CD4-positive, alpha-beta memory T cell (primary cell): ENCODE results near the gene MSI2. TPM values are rescaled to one million over a fixed set of nuclear protein-coding genes. Genes with fewer than 3 reads are reported as not detected.

Source experiments
- CTCF ChIA-PET: fragments of 350-600 bp; sonication (Branson Sonifier 250); formaldehyde crosslinking; loops from one replicate; lab custom pipeline; 2021; ENCODE audit warnings: inconsistent platforms; ENCODE audit not compliant: partially characterized antibody; lab: Charles Lee
- POLR2A ChIA-PET: fragments of 350-600 bp; sonication (Branson Sonifier 250); formaldehyde crosslinking; loops from one replicate; lab custom pipeline; 2021; ENCODE audit not compliant: partially characterized antibody; lab: Charles Lee
- DNase-seq, 5 donors: peaks; one replicate each; pipeline versions ENCODE4 v3.0.0 to v3.0.0-alpha.2; 2020 to 2022; ENCODE audit warnings: mixed read lengths in 1 of 5
- H3K27ac ChIP-seq: one replicate; pipeline ENCODE4 v1.7.0; 2013; ENCODE audit warnings: low read depth, low read length
- H3K27me3 ChIP-seq: 2 replicates; pipeline ENCODE4 v1.7.0; 2013; ENCODE audit warnings: mild to moderate bottlenecking, low read length, moderate library complexity; ENCODE audit not compliant: insufficient read depth
- H3K36me3 ChIP-seq: 2 replicates; pipeline ENCODE4 v1.7.0; 2013; ENCODE audit warnings: mild to moderate bottlenecking, low read length, moderate library complexity; ENCODE audit not compliant: insufficient read depth
- H3K4me1 ChIP-seq: 2 replicates; pipeline ENCODE4 v1.7.0; 2013; ENCODE audit warnings: mild to moderate bottlenecking, low read length, moderate library complexity; ENCODE audit not compliant: insufficient read depth
- H3K4me3 ChIP-seq, 2 donors: one replicate each; pipeline ENCODE4 v1.7.0; 2013; ENCODE audit warnings: low read length in 2 of 2, mild to moderate bottlenecking in 1 of 2
- H3K9me3 ChIP-seq, 2 donors: one replicate each; pipeline ENCODE4 v1.7.0; 2013; ENCODE audit warnings: low read length in 2 of 2, control low read depth in 1 of 2; ENCODE audit not compliant: control insufficient read depth in 1 of 2
- H3K27ac Mint-ChIP-seq, 7 donors: one replicate each; pipeline ENCODE4 v1.8.0; 2020 to 2021; ENCODE audit warnings: mixed read lengths in 7 of 7, mild to moderate bottlenecking in 6 of 7, inconsistent platforms in 3 of 7, moderate library complexity in 3 of 7
- H3K27me3 Mint-ChIP-seq, 2 donors: one replicate each; pipeline ENCODE4 v1.8.0; 2020 to 2021; ENCODE audit warnings: mixed read lengths in 2 of 2
- H3K36me3 Mint-ChIP-seq, 2 donors: one replicate each; pipeline ENCODE4 v1.8.0; 2020 to 2021; ENCODE audit warnings: mixed read lengths in 2 of 2, inconsistent platforms in 1 of 2, mild to moderate bottlenecking in 1 of 2
- H3K4me1 Mint-ChIP-seq, 4 donors: one replicate each; pipeline ENCODE4 v1.8.0; 2020 to 2021; ENCODE audit warnings: mixed read lengths in 4 of 4, mild to moderate bottlenecking in 1 of 4
- H3K4me3 Mint-ChIP-seq, 8 donors: one replicate each; pipeline ENCODE4 v1.8.0; 2020 to 2021; ENCODE audit warnings: mixed read lengths in 8 of 8, mild to moderate bottlenecking in 7 of 8, moderate library complexity in 6 of 8, inconsistent platforms in 3 of 8
- H3K9me3 Mint-ChIP-seq, 8 donors: one replicate each; pipeline ENCODE4 v1.8.0; 2020 to 2021; ENCODE audit warnings: mixed read lengths in 8 of 8, mild to moderate bottlenecking in 5 of 8, inconsistent platforms in 3 of 8, moderate library complexity in 1 of 8
- intact Hi-C: fragments of 100-400 bp; cut with micrococcal nuclease; formaldehyde crosslinking; loops from one replicate; pipeline ENCODE4 v1.15.1; 2023
- polyA plus RNA-seq, 2 donors: library from polyadenylated mRNA; unstranded; fragments of 300-500 nt; fragmentation: Illumina TruSeq; gene quantifications; one replicate each; pipeline ENCODE4 v1.2.3, GENCODE V29; 2021
- total RNA-seq, 2 experiments: library from RNA; stranded (reverse); gene quantifications; one replicate each; pipeline ENCODE4 v1.2.3, GENCODE V29; 2021

The MSI2 gene
- total and polyA plus RNA-seq, 4 experiments from 2014 or later, result 2.1 to 110 (median 55.3) TPM

GRCh38 chr17:57253362-57254065, 2.8 kb upstream of the MSI2 start:
- CTCF ChIA-PET, result interaction anchor here (1.1 to 7.4 kb wide), 2 partner anchors 10 to 579 kb away, joined by 3 to 56 read pairs; no protein-coding TSS in a partner anchor
- Histone ChIP-seq H3K4me1 (peaks cover 13% of the 10 kb centered on the region), H3K36me3 (no peaks in the 10 kb centered on the region), H3K9me3 (no peaks in the 10 kb centered on the region), H3K27me3 (no peaks in the 10 kb centered on the region), H3K4me3 (no peak overlapping the region), H3K27ac (no peak overlapping the region)
- no peaks in the 10 kb centered on the region for H3K27me3 Mint-ChIP-seq
- DNase-seq, result no peak
- H3K9me3 Mint-ChIP-seq, result peaks cover 0 to 4% (median 0%) of the 10 kb centered on the region in 8 donors
- intact Hi-C loops, result loop anchor here (10.0 kb wide), 1 partner anchor 1081 kb away; no protein-coding TSS in a partner anchor
- H3K4me1 Mint-ChIP-seq, result peaks cover 16 to 37% (median 20%) of the 10 kb centered on the region in 4 donors
- H3K27ac Mint-ChIP-seq, result peak overlapping the region; percentile 11 to 55 (median 17)
- H3K4me3 Mint-ChIP-seq, result peak overlapping the region in 2 of 8 donors; percentile 1 to 27
- POLR2A ChIA-PET, result interaction anchor here (1.1 kb wide), 1 partner anchor 9 kb away, joined by 3 read pairs; no protein-coding TSS in a partner anchor
- peaks cover 2 to 14% of the 10 kb centered on the region in 2 donors for H3K36me3 Mint-ChIP-seq

GRCh38 chr17:57255182-57255775, 1.0 kb upstream of the MSI2 start:
- ChIA-PET POLR2A (interaction anchor here (2.0 kb wide), 1 partner anchor 12 kb away, joined by 10 read pairs; no protein-coding TSS in a partner anchor), CTCF (interaction anchor here (7.4 kb wide), 1 partner anchor 12 kb away, joined by 56 read pairs; no protein-coding TSS in a partner anchor)

GRCh38 chr17:57256708-57257112, 387 bp downstream of the MSI2 start:
- H3K36me3 ChIP-seq, result no peaks in the 10 kb centered on the region
- Mint-ChIP-seq H3K36me3 (peaks cover 16 to 40% of the 10 kb centered on the region in 2 donors), H3K4me3 (peak overlapping the region; percentile 87 to 97 (median 94)), H3K4me1 (peaks cover 39 to 68% (median 45%) of the 10 kb centered on the region in 4 donors), H3K9me3 (peaks cover 0 to 3% (median 0%) of the 10 kb centered on the region in 8 donors), H3K27me3 (no peaks in the 10 kb centered on the region), H3K27ac (peak overlapping the region; percentile 74 to 94 (median 92))
- intact Hi-C loops, result loop anchor here (1.0 to 10.0 kb wide), 9 partner anchors 13 to 1851 kb away; partner anchors contain the start of genes AKAP1, C17orf67, CCDC182 and DGKE
- peak in 4 of 5 donors; percentile 33 to 79 (median 42) for DNase-seq
- CTCF ChIA-PET, result interaction anchor here (0.7 to 7.4 kb wide), 4 partner anchors 8 to 577 kb away, joined by 3 to 56 read pairs (median 4); no protein-coding TSS in a partner anchor
- peak overlapping the region; percentile 65 for H3K27ac ChIP-seq
- POLR2A ChIA-PET, result interaction anchor here (0.6 to 2.0 kb wide), 9 partner anchors 13 to 901 kb away, joined by 3 to 10 read pairs (median 4); no protein-coding TSS in a partner anchor
- H3K9me3 ChIP-seq, result no peaks in the 10 kb centered on the region
- H3K4me1 ChIP-seq, result peaks cover 43% of the 10 kb centered on the region
- peak overlapping the region; percentile 60 to 62 for H3K4me3 ChIP-seq
- no peaks in the 10 kb centered on the region for H3K27me3 ChIP-seq

More at GRCh38 chr17:57255182-57255775, 1.0 kb upstream of the MSI2 start:
- Histone ChIP-seq H3K9me3 (no peaks in the 10 kb centered on the region), H3K27me3 (no peaks in the 10 kb centered on the region), H3K4me1 (peaks cover 30% of the 10 kb centered on the region), H3K27ac (peak overlapping the region; percentile 77), H3K4me3 (peak overlapping the region; percentile 62 to 72), H3K36me3 (no peaks in the 10 kb centered on the region)
- Mint-ChIP-seq H3K36me3 (peaks cover 12 to 25% of the 10 kb centered on the region in 2 donors), H3K27me3 (no peaks in the 10 kb centered on the region), H3K27ac (peak overlapping the region; percentile 88 to 99 (median 94)), H3K4me1 (peaks cover 28 to 54% (median 35%) of the 10 kb centered on the region in 4 donors), H3K9me3 (peaks cover 0 to 3% (median 0%) of the 10 kb centered on the region in 8 donors), H3K4me3 (peak overlapping the region; percentile 87 to 96 (median 92))
- intact Hi-C loops, result loop anchor here (5.0 to 10.0 kb wide), 6 partner anchors 187 to 1852 kb away; partner anchors contain the start of genes C17orf67, CCDC182, DGKE and TRIM37
- DNase-seq, result peak in 2 of 5 donors; percentile 30 to 38

GRCh38 chr17:57257195-57257894, 1.0 kb downstream of the MSI2 start:
- CTCF ChIA-PET, result interaction anchor here (0.7 to 7.4 kb wide), 5 partner anchors 9 to 576 kb away, joined by 3 to 56 read pairs (median 3); no protein-coding TSS in a partner anchor

GRCh38 chr17:57257895-57258851, 1.9 kb downstream of the MSI2 start:
- Mint-ChIP-seq H3K9me3 (peaks cover 0 to 3% (median 0%) of the 10 kb centered on the region in 8 donors), H3K36me3 (peaks cover 30 to 54% of the 10 kb centered on the region in 2 donors), H3K27ac (peak overlapping the region; percentile 87 to 94 (median 92)), H3K27me3 (no peaks in the 10 kb centered on the region), H3K4me3 (peak overlapping the region; percentile 87 to 97 (median 94)), H3K4me1 (peaks cover 49 to 83% (median 57%) of the 10 kb centered on the region in 4 donors)
- peak overlapping the region; percentile 65 for H3K27ac ChIP-seq
- peak overlapping the region; percentile 60 to 62 for H3K4me3 ChIP-seq
- intact Hi-C loops, result loop anchor here (2.0 to 10.0 kb wide), 7 partner anchors 173 to 1849 kb away; partner anchors contain the start of genes AKAP1, C17orf67, CCDC182 and DGKE
- CTCF ChIA-PET, result interaction anchor here (0.6 to 7.4 kb wide), 5 partner anchors 10 to 414 kb away, joined by 3 to 56 read pairs (median 3); no protein-coding TSS in a partner anchor
- peaks cover 13% of the 10 kb centered on the region for H3K36me3 ChIP-seq
- H3K27me3 ChIP-seq, result no peaks in the 10 kb centered on the region
- POLR2A ChIA-PET, result interaction anchor here (0.7 to 1.6 kb wide), 7 partner anchors 9 to 344 kb away, joined by 3 to 6 read pairs (median 4); partner anchors contain the start of gene TRIM25
- DNase-seq, result no peak
- H3K4me1 ChIP-seq, result peaks cover 43% of the 10 kb centered on the region
- no peaks in the 10 kb centered on the region for H3K9me3 ChIP-seq

More at GRCh38 chr17:57257195-57257894, 1.0 kb downstream of the MSI2 start:
- peaks cover 22 to 46% of the 10 kb centered on the region in 2 donors for H3K36me3 Mint-ChIP-seq
- no peaks in the 10 kb centered on the region for H3K27me3 Mint-ChIP-seq
- Histone ChIP-seq H3K27ac (peak overlapping the region; percentile 65), H3K4me3 (peak overlapping the region; percentile 60 to 62), H3K9me3 (no peaks in the 10 kb centered on the region), H3K27me3 (no peaks in the 10 kb centered on the region), H3K4me1 (peaks cover 43% of the 10 kb centered on the region), H3K36me3 (peaks cover 5% of the 10 kb centered on the region)
- peak overlapping the region; percentile 74 to 94 (median 92) for H3K27ac Mint-ChIP-seq
- intact Hi-C loops, result loop anchor here (2.0 to 10.0 kb wide), 7 partner anchors 173 to 1850 kb away; partner anchors contain the start of genes AKAP1, C17orf67, CCDC182 and DGKE
- H3K9me3 Mint-ChIP-seq, result peaks cover 0 to 3% (median 0%) of the 10 kb centered on the region in 8 donors
- peak; percentile 26 to 61 (median 28) for DNase-seq
- peaks cover 44 to 75% (median 50%) of the 10 kb centered on the region in 4 donors for H3K4me1 Mint-ChIP-seq
- H3K4me3 Mint-ChIP-seq, result peak overlapping the region; percentile 87 to 97 (median 94)
- POLR2A ChIA-PET, result interaction anchor here (0.6 to 2.0 kb wide), 13 partner anchors 10 to 900 kb away, joined by 3 to 10 read pairs (median 4); partner anchors contain the start of gene TRIM25
